ENCODE data around the gene IGSF1.

The IGSF1 gene, protein sequence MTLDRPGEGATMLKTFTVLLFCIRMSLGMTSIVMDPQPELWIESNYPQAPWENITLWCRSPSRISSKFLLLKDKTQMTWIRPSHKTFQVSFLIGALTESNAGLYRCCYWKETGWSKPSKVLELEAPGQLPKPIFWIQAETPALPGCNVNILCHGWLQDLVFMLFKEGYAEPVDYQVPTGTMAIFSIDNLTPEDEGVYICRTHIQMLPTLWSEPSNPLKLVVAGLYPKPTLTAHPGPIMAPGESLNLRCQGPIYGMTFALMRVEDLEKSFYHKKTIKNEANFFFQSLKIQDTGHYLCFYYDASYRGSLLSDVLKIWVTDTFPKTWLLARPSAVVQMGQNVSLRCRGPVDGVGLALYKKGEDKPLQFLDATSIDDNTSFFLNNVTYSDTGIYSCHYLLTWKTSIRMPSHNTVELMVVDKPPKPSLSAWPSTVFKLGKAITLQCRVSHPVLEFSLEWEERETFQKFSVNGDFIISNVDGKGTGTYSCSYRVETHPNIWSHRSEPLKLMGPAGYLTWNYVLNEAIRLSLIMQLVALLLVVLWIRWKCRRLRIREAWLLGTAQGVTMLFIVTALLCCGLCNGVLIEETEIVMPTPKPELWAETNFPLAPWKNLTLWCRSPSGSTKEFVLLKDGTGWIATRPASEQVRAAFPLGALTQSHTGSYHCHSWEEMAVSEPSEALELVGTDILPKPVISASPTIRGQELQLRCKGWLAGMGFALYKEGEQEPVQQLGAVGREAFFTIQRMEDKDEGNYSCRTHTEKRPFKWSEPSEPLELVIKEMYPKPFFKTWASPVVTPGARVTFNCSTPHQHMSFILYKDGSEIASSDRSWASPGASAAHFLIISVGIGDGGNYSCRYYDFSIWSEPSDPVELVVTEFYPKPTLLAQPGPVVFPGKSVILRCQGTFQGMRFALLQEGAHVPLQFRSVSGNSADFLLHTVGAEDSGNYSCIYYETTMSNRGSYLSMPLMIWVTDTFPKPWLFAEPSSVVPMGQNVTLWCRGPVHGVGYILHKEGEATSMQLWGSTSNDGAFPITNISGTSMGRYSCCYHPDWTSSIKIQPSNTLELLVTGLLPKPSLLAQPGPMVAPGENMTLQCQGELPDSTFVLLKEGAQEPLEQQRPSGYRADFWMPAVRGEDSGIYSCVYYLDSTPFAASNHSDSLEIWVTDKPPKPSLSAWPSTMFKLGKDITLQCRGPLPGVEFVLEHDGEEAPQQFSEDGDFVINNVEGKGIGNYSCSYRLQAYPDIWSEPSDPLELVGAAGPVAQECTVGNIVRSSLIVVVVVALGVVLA (N-terminal part only)

GRCh38 chrX:131288738-131289511, at the start of gene IGSF1:
Gene IGSF1 (minus strand): TSS chrX:131289306. CDS start chrX:131286674, 2,632 bp downstream.
- DNase-seq (ENCODE audit: low spot score) = no peak

GRCh38 chrX:131332331-131332730, 43.2 kb upstream of the IGSF1 start:
- DNase-seq (ENCODE audit: low spot score) = no peak

- no peak for DNase-seq (ENCODE audit: low spot score)
These were observed 42.0 kb upstream of the IGSF1 start for GRCh38 chrX:131331152-131331551.

GRCh38 chrX:131330735-131331134, 41.6 kb upstream of the IGSF1 start:
- no peak for DNase-seq (ENCODE audit: low spot score)

GRCh38 chrX:131322651-131323050, 33.5 kb upstream of the IGSF1 start:
- no peak for DNase-seq (ENCODE audit: low spot score)

DNA sequence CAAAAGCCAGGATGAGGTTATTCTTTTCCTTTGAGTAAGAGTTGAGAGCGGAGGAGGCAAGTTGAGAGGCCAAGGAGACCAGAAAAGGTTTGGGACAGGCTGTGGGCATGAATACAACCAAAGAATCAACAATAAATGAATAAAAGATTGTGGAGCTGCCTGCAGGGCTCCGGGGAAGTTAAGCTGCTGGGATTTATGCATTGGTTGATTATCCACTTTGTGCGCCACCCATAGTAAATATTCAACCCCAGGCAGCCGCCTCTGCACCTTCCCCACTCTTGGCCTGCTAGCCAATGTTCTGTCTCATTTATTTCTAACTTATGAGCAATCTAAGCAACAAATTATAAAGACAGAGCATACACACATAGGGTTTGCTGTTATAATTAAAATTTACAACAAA, 28.2 kb upstream of the IGSF1 start:
- DNase-seq (ENCODE audit: low spot score) = no peak

GRCh38 chrX:131316260-131316659, 27.2 kb upstream of the IGSF1 start:
- no peak for DNase-seq (ENCODE audit: low spot score)

DNA sequence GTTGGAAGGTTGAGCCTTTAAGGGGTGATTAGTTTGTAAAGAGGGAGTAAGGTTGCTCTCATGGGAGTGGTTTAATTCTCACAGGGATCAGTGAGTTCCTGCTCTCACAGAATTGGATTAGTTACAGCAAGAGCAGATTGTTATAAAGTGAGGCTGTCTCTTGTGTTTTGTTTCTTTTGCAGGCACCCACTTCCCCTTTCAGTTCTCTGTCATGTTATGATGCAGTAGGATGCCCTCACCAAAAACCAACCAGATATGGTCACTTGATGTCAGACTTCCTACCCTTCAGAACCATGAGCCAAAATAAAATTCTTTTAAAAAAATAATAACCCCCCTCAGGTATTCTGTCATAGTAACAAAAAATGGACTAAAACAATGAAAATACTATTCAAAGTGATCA, 19.9 kb upstream of the IGSF1 start:
- DNase-seq (ENCODE audit: low spot score) = no peak

- no peak for DNase-seq (ENCODE audit: low spot score)
These were observed 17.5 kb upstream of the IGSF1 start for GRCh38 chrX:131306601-131307000.

GRCh38 chrX:131305926-131306325, 16.8 kb upstream of the IGSF1 start:
- DNase-seq (ENCODE audit: low spot score) = no peak

DNA sequence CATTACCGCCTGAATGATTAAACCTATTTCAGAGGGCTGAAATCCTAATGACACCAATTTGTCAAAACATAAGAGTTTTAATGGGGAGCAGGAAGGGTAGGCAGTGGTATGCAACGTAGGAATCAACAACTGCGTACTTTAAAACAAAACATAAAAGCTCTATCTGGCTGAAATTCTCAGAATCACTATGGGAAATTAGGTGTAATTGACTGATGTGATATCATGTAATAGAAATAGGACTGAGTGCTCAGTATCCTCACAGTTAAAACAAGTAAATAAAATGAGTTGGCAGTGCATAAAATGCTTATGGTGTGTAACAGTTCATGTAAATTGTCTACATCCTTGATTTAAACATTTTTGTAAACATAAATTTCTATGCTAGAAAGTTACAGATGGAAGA, 13.6 kb upstream of the IGSF1 start:
- no peak for DNase-seq (ENCODE audit: low spot score)

GRCh38 chrX:131301155-131301554, 12.0 kb upstream of the IGSF1 start:
- no peak for DNase-seq (ENCODE audit: low spot score)

- no peak for DNase-seq (ENCODE audit: low spot score)
These were observed 9.7 kb upstream of the IGSF1 start for GRCh38 chrX:131298846-131299245.

GRCh38 chrX:131298036-131298435, 8.9 kb upstream of the IGSF1 start:
- no peak for DNase-seq (ENCODE audit: low spot score)

DNA sequence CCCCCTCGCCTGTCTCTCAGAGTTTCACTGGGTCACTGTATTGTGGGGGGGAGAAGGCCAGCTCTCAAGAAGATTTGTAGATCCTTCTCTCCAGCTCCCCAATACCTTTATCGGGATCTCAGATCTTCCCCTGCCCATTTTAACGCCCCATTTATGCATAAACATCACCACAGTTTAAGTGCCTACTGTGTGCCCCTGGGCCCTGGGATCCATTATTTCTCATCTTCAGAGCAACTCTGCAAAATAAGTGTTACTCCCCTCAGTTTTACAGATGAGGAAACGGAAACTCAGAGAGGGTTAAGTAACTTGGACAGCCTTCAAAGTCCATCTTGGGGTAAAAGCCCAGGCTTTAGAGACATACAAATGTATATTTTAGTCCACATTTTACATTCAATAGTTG, 421 bp upstream of the IGSF1 start:
- DNase-seq (ENCODE audit: low spot score) = no peak

GRCh38 chrX:131288188-131288587, 918 bp downstream of the IGSF1 start:
- no peak for DNase-seq (ENCODE audit: low spot score)

DNA sequence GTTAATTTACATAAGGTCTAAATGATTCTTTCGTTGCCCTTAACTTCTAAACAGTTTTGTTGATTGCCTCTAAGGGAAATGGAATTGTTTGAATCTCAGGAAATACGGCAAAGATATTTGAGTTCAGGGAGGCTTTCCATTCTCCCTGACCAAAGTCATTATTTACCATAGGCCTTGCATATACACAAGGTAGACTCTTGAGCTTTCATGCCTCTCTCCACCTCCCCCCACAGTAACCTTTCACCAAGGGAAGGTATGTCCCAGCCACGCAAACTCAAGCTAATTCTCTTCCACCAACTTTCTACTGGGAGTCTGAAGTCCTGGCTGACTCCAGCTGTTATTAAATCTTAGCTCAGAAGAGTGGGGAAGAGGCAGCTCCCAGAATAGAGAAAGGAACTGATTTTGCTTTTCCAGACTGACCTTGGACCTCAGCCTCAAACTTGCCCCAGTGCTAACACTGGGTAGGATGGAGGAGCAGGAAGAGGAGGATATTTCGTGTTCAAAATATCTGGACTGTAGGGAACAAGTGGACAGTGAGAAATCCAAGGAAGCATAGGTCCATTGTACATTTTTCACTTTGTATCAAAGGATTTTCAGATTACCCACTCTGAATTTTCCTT, 1.4 kb downstream of the IGSF1 start:
- no peak for DNase-seq (ENCODE audit: low spot score)

DNA sequence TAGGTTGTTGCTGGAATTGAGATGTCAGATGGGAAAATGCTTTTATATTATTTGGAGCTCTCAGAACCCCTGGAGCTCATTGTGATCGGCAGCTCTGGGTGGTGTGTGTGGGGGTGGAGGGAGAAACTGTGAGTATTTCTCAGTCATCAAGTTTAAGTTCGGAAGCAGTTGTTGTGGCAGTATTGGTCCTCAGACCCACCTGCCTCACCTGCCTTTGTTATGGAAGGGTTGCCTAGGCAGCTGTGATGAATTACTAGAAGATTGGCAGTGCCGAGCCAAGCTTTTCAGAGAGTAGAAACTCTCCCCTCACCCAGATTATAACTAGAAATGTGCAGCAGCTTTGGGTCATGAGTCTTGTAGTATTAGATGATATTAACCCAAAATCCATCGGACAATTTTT, 9.5 kb downstream of the IGSF1 start:
- DNase-seq (ENCODE audit: low spot score) = no peak

DNA sequence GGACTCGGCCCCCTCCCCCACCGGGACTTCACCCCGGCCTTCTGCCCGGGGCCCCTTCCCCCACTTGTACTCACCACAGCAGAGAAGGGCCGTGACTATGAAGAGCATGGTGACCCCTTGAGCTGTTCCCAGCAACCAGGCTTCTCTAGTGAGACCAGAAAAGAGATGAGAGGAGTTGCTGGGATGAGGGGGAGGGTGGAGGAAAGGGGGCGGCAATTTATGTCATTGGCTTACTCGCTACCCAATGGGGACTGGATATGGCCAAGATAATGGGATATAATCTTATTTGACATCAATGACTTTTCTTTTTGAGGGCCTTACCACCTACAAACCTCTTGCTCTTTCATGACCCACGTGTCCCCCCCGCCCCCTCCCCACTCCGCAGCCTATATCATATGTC, 9.9 kb downstream of the IGSF1 start:
- no peak for DNase-seq (ENCODE audit: low spot score)

GRCh38 chrX:131277543-131278136, 11.5 kb downstream of the IGSF1 start:
- DNase-seq (ENCODE audit: low spot score) = no peak

DNA sequence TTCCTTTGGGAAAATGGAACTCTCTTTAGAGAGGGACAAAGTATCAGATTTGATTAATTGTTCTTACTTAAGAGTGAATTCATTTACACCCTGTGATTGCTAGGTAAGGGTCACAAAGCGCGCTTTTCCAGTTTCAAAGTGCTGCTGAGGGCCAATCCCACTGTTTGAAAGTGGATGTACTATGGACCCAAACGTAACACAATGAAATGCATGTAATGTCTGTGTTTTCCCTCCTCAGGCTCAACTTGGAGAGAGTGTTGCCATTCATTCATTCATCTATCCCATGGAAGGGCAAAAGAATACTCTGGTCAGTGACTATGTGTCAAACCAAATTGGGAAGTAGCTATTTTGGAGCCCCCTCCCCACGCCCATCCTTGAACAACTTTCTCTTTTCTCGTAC, 16.1 kb downstream of the IGSF1 start:
- DNase-seq (ENCODE audit: low spot score) = no peak

Measured in germinal center (tissue), 1 donor.